ENCODE data around the gene APOL1.

DNA sequence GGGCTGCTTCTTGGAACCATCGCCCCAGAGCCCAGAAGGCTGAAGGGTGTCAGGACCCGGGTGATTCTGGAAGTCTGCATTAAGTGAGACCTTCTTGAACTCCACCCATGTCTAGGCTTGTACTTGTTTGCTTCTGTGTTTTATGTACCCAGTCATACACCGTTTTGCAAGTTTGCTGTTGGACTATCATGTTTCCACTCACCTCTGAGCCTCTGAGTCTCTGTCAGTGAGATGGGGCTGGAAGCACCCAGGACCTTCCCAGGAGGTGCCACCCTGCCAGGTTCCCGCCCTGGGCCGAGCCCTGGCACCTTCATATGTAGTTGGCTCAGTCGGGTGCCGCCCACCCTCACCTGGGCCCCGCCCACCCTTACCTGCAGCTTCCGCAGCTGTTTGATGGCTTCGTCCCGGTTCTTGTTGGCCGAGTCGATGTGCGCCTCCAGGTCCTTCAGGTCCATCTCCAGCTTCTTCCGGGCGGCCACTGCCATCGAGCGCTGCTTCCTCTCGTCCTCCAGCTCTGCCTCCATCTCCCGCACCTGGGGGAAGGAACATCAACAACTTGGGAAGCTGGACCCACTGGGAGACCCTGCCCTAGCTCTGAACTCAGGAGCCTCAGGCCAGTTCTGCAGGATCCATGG, 35.1 kb downstream of the APOL1 start:
- TF ChIP-seq, protein P1, sequence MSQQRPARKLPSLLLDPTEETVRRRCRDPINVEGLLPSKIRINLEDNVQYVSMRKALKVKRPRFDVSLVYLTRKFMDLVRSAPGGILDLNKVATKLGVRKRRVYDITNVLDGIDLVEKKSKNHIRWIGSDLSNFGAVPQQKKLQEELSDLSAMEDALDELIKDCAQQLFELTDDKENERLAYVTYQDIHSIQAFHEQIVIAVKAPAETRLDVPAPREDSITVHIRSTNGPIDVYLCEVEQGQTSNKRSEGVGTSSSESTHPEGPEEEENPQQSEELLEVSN (IDR thresholded peaks at IDR 0.05; ENCODE audit: borderline replicate concordance in 1 of 2, extremely low read depth in 1 of 2, insufficient read depth in 1 of 2, insufficient read length in 1 of 2, low read depth in 1 of 2, low read length in 1 of 2, poor library complexity in 1 of 2, severe bottlenecking in 1 of 2): no peak
- TF ChIP-seq RAD51 (IDR thresholded peaks at IDR 0.05; ENCODE audit: borderline replicate concordance, low read depth): no peak
- TF ChIP-seq CREB1 (IDR thresholded peaks at IDR 0.05): no peak
- no peak for TF ChIP-seq CREB1 (CRISPR knock-in tag; IDR thresholded peaks at IDR 0.05)
- TF ChIP-seq, protein P2, sequence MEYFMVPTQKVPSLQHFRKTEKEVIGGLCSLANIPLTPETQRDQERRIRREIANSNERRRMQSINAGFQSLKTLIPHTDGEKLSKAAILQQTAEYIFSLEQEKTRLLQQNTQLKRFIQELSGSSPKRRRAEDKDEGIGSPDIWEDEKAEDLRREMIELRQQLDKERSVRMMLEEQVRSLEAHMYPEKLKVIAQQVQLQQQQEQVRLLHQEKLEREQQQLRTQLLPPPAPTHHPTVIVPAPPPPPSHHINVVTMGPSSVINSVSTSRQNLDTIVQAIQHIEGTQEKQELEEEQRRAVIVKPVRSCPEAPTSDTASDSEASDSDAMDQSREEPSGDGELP (CRISPR knock-in tag; IDR thresholded peaks at IDR 0.05; ENCODE audit: borderline replicate concordance): no peak
- TF ChIP-seq HNRNPK (IDR thresholded peaks at IDR 0.05; ENCODE audit: low read depth, low read length, poor library complexity, severe bottlenecking): no peak
- no peak for TF ChIP-seq ZEB2 (IDR thresholded peaks at IDR 0.05)
- no peak for TF ChIP-seq JUN (IDR thresholded peaks at IDR 0.05; ENCODE audit: borderline replicate concordance, low read depth, low read length)
- TF ChIP-seq JUN (CRISPR knock-in tag; IDR thresholded peaks at IDR 0.05; ENCODE audit: borderline replicate concordance): no peak
- TF ChIP-seq NRF1 (conservative IDR thresholded peaks at IDR 0.05 in 1 of 2, IDR thresholded peaks at IDR 0.05 in 1 of 2): no peak
- TF ChIP-seq ZNF707 (CRISPR knock-in tag; conservative IDR thresholded peaks at IDR 0.05): no peak
- TF ChIP-seq ILK (tag; IDR thresholded peaks at IDR 0.05; ENCODE audit: borderline replicate concordance, low read depth): no peak

Measured in K562 (cell line).